Karpas-422 (cell line): ENCODE data around the gene FRMD4B. TPM values are rescaled to one million over a fixed set of nuclear protein-coding genes. Genes with fewer than 3 reads are reported as not detected.
A peak's percentile ranks its signal among the peaks of the same experiment; 100 is the strongest.

Source experiments
- DNase-seq: peaks from one replicate; pipeline ENCODE4 v3.0.0-alpha.2; 2015
- H2AFZ ChIP-seq: fragments of 200-600 bp; sonication (generic); 2 replicates; pipeline ENCODE4 v1.6.1; 2014; ENCODE audit warnings: antibody characterized with exemption, low read length, mixed read lengths
- H3K27ac ChIP-seq: fragments of 200-600 bp; sonication (generic); 2 replicates; pipeline ENCODE4 v1.5.1; 2014; ENCODE audit warnings: mild to moderate bottlenecking, low read length, moderate library complexity
- H3K27me3 ChIP-seq: fragments of 200-600 bp; sonication (generic); 2 replicates; pipeline ENCODE4 v1.6.1; 2014; ENCODE audit warnings: low read length, mixed read lengths
- H3K36me3 ChIP-seq: fragments of 200-600 bp; sonication (generic); 2 replicates; pipeline ENCODE4 v1.6.1; 2014; ENCODE audit warnings: low read length, mixed read lengths; ENCODE audit not compliant: insufficient read depth
- H3K4me1 ChIP-seq: fragments of 200-600 bp; sonication (generic); 2 replicates; pipeline ENCODE4 v1.6.1; 2014; ENCODE audit warnings: mild to moderate bottlenecking, low read length, mixed read lengths
- H3K4me2 ChIP-seq: fragments of 200-600 bp; sonication (generic); 2 replicates; pipeline ENCODE4 v1.6.1; 2014; ENCODE audit warnings: low read length, low read depth, mild to moderate bottlenecking; ENCODE audit not compliant: poor library complexity, severe bottlenecking
- H3K4me3 ChIP-seq: fragments of 200-600 bp; sonication (generic); 2 replicates; pipeline ENCODE4 v1.5.1; 2014; ENCODE audit warnings: mild to moderate bottlenecking, antibody characterized with exemption, low read length, mixed read lengths
- H3K79me2 ChIP-seq: fragments of 200-600 bp; sonication (generic); 2 replicates; pipeline ENCODE4 v1.6.1; 2014; ENCODE audit warnings: mild to moderate bottlenecking, low read length, mixed read lengths
- H3K9ac ChIP-seq: fragments of 200-600 bp; sonication (generic); 2 replicates; pipeline ENCODE4 v1.6.0; 2014; ENCODE audit warnings: low read length
- H3K9me2 ChIP-seq: fragments of 200-600 bp; sonication (generic), shearing (Covaris generic); replicated peaks from 2 replicates; pipeline ENCODE4 v1.6.0; 2014; ENCODE audit warnings: mild to moderate bottlenecking, low read length, moderate library complexity; ENCODE audit not compliant: insufficient read depth
- H3K9me3 ChIP-seq: fragments of 300-700, 200-600 bp; sonication (generic); 2 replicates; pipeline ENCODE4 v1.6.1; 2014; ENCODE audit warnings: low read length, mixed read lengths
- H4K20me1 ChIP-seq: fragments of 200-600 bp; sonication (generic); 2 replicates; pipeline ENCODE4 v1.6.1; 2014; ENCODE audit warnings: mild to moderate bottlenecking, antibody characterized with exemption, low read length, low read depth; ENCODE audit not compliant: insufficient read depth
- total RNA-seq: library from RNA; depleted of rRNA; stranded (reverse); fragments of >200 nt; shearing (Covaris generic); gene quantifications from 2 replicates; pipeline ENCODE4 v1.2.3, GENCODE V29; 2014; ENCODE audit warnings: low replicate concordance

FRMD4B gene
- total RNA-seq, 1 experiment from 2014 or later: not detected

GRCh38 chr3:69321301-69322157, 64.4 kb downstream of the FRMD4B start:
- DNase-seq: no peak
- no peak overlapping the region for H3K27ac ChIP-seq
- H3K79me2 ChIP-seq: no peaks in the 10 kb centered on the region
- no peak overlapping the region for H3K9ac ChIP-seq
- no peak overlapping the region for H2AFZ ChIP-seq
- H3K4me2 ChIP-seq: no peak overlapping the region
- no peaks in the 10 kb centered on the region for H3K36me3 ChIP-seq
- no peak overlapping the region for H3K4me3 ChIP-seq
- H3K27me3 ChIP-seq: no peaks in the 10 kb centered on the region
- no peaks in the 10 kb centered on the region for H3K9me3 ChIP-seq
- H3K4me1 ChIP-seq: no peaks in the 10 kb centered on the region
- H3K9me2 ChIP-seq: no peaks in the 10 kb centered on the region
- no peaks in the 10 kb centered on the region for H4K20me1 ChIP-seq

DNA sequence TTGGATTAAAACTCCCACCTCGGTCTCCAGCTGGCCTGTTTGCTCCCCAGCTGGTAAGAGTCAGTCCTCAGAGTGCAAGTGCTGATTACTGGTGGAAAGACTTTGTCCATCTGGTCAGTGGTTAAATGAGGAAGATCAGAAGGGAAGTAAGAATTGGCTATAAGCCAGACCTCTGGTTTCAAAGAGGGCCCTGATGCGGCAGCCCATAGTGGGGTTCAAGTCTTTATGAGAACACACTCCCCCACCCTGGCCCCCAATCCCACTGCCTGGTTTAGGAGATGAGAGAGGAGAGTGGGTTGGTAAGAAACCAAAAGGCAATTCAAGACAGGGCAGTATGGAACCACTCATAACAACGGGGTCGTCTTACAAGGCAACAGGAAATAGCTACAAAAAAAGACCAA, 65.0 kb downstream of the FRMD4B start:
- no peak overlapping the region for H2AFZ ChIP-seq
- H3K79me2 ChIP-seq: no peaks in the 10 kb centered on the region
- DNase-seq: no peak

GRCh38 chr3:69319652-69320051, 66.2 kb downstream of the FRMD4B start:
- Histone ChIP-seq H3K79me2 (no peaks in the 10 kb centered on the region), H3K27me3 (no peaks in the 10 kb centered on the region), H3K9me2 (no peaks in the 10 kb centered on the region), H3K9me3 (no peaks in the 10 kb centered on the region), H3K27ac (no peak overlapping the region), H3K4me2 (no peak overlapping the region), H3K4me1 (no peaks in the 10 kb centered on the region), H3K9ac (no peak overlapping the region), H2AFZ (no peak overlapping the region), H3K36me3 (no peaks in the 10 kb centered on the region), H3K4me3 (no peak overlapping the region), H4K20me1 (no peaks in the 10 kb centered on the region)
- no peak for DNase-seq

More for the DNA sequence above, 65.0 kb downstream of the FRMD4B start:
- H3K9me3 ChIP-seq: no peaks in the 10 kb centered on the region
- no peaks in the 10 kb centered on the region for H3K4me1 ChIP-seq
- H4K20me1 ChIP-seq: no peaks in the 10 kb centered on the region
- H3K9me2 ChIP-seq: no peaks in the 10 kb centered on the region
- no peak overlapping the region for H3K4me3 ChIP-seq
- H3K27me3 ChIP-seq: no peaks in the 10 kb centered on the region
- H3K9ac ChIP-seq: no peak overlapping the region
- no peak overlapping the region for H3K27ac ChIP-seq
- no peaks in the 10 kb centered on the region for H3K36me3 ChIP-seq
- H3K4me2 ChIP-seq: no peak overlapping the region

DNA sequence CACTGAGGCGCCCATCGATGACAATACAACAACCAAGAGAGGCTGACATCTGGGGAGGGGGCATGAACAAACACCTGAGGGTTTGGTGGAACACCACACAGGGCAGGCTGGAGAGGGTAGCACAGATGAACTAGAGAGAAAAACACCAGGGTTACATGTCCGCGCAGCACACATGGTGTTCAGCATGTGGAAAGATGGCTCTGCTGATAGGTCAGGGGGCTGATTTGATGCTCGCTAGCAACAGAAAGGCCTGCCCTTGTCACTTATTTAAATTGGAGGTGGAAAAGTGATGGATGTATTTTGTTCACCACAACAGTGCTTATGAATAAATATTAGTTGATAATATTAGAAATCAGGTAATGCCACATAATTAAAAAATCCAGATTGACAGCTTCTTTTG, 67.5 kb downstream of the FRMD4B start:
- H3K36me3 ChIP-seq: no peaks in the 10 kb centered on the region
- DNase-seq: no peak
- no peak overlapping the region for H3K9ac ChIP-seq
- H4K20me1 ChIP-seq: no peaks in the 10 kb centered on the region
- no peak overlapping the region for H3K4me3 ChIP-seq
- H3K27ac ChIP-seq: no peak overlapping the region
- H3K79me2 ChIP-seq: no peaks in the 10 kb centered on the region
- H3K4me1 ChIP-seq: no peaks in the 10 kb centered on the region
- no peak overlapping the region for H2AFZ ChIP-seq
- H3K9me3 ChIP-seq: no peaks in the 10 kb centered on the region
- H3K27me3 ChIP-seq: no peaks in the 10 kb centered on the region
- no peak overlapping the region for H3K4me2 ChIP-seq
- H3K9me2 ChIP-seq: no peaks in the 10 kb centered on the region

GRCh38 chr3:69313251-69313650, 72.6 kb downstream of the FRMD4B start:
- Histone ChIP-seq H3K36me3 (no peaks in the 10 kb centered on the region), H3K4me2 (no peak overlapping the region), H4K20me1 (no peaks in the 10 kb centered on the region), H3K9me2 (no peaks in the 10 kb centered on the region), H3K4me3 (no peak overlapping the region), H3K9me3 (no peaks in the 10 kb centered on the region), H3K27me3 (no peaks in the 10 kb centered on the region), H3K4me1 (no peaks in the 10 kb centered on the region), H2AFZ (no peak overlapping the region), H3K27ac (no peak overlapping the region), H3K9ac (no peak overlapping the region), H3K79me2 (no peaks in the 10 kb centered on the region)
- DNase-seq: no peak

- H3K36me3 ChIP-seq: no peaks in the 10 kb centered on the region
- no peak overlapping the region for H2AFZ ChIP-seq
- H3K9me3 ChIP-seq: no peaks in the 10 kb centered on the region
- DNase-seq: no peak
- no peaks in the 10 kb centered on the region for H3K4me1 ChIP-seq
- H3K4me2 ChIP-seq: no peak overlapping the region
- no peaks in the 10 kb centered on the region for H3K9me2 ChIP-seq
- H3K27ac ChIP-seq: no peak overlapping the region
- no peak overlapping the region for H3K9ac ChIP-seq
- H3K79me2 ChIP-seq: no peaks in the 10 kb centered on the region
- no peak overlapping the region for H3K4me3 ChIP-seq
- H3K27me3 ChIP-seq: no peaks in the 10 kb centered on the region
- H4K20me1 ChIP-seq: no peaks in the 10 kb centered on the region
Observed at GRCh38 chr3:69309814-69310213, 76.1 kb downstream of the FRMD4B start.

DNA sequence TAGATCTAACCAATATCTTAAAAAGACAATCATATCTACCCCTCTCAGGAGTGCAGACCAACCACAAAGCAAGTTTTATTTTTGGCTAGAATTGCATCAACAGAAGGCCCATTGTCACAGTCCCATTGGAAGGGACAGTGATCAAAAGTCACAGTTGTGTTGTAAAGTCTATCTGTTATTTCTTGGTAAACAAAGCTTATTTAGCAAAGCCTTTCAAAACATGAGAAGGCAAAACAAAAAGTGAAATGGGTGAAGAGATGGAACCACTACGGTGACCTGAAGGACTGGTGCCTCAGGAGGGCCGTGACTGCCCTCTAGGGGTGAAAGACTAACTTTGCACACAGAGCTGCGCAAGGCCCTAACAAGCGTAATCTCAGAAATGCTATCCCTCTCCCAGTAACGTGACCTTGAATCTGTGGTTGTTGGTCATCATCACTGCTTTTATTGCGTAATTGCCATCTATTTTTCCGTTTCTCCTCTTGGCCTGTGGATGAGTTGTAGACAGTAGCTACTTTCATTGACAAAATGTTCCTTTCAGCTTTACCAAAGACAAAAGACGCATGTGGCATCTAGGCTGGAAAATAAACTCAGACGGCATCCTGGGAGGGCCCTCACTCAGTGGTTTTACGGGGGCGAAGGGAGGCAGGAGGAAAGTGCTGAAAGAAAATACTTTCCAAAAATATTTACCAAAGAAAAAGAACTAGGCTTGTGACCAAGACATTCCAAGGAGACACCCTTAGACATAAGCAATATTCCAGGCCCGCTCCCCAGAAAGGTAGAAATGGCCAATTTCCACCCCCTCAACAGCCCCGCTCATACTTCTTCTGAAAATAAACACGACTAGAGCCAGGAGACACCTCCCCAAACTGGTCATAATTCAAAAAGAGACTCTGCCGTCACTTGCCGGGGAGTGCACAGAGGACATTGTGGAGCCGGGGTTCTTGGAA, 79.4 kb downstream of the FRMD4B start:
- H3K79me2 ChIP-seq: no peaks in the 10 kb centered on the region
- no peaks in the 10 kb centered on the region for H3K4me1 ChIP-seq
- H3K4me2 ChIP-seq: no peak overlapping the region
- H3K27me3 ChIP-seq: no peaks in the 10 kb centered on the region
- H2AFZ ChIP-seq: no peak overlapping the region
- no peak overlapping the region for H3K27ac ChIP-seq
- no peaks in the 10 kb centered on the region for H3K36me3 ChIP-seq
- H3K9me2 ChIP-seq: no peaks in the 10 kb centered on the region
- H3K4me3 ChIP-seq: no peak overlapping the region
- DNase-seq: peak; percentile 79
- no peaks in the 10 kb centered on the region for H3K9me3 ChIP-seq
- H4K20me1 ChIP-seq: no peaks in the 10 kb centered on the region
- no peak overlapping the region for H3K9ac ChIP-seq

DNA sequence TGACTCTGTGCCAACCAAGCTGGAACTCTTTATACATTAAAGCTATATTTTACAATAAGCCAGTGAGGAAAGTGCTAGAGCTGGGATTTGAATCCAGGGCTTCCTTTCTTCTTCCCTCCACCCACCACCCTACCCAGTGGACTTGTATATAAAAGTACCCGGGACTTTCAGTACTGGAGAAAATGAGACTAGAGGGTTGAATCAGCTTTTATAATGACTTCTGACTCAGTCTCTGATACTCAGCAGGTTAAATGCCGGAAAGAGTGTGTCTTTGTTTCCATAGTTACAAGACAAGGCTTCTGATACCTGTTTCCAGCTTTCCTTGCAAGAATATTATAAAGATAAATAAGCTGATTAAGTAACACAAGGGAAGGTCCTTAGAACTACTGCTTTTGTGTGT, 80.9 kb downstream of the FRMD4B start:
- Histone ChIP-seq H3K9ac (no peak overlapping the region), H4K20me1 (no peaks in the 10 kb centered on the region), H3K79me2 (no peaks in the 10 kb centered on the region), H3K9me3 (no peaks in the 10 kb centered on the region), H2AFZ (no peak overlapping the region), H3K27ac (no peak overlapping the region), H3K27me3 (no peaks in the 10 kb centered on the region), H3K4me2 (no peak overlapping the region), H3K9me2 (no peaks in the 10 kb centered on the region), H3K36me3 (no peaks in the 10 kb centered on the region), H3K4me1 (no peaks in the 10 kb centered on the region), H3K4me3 (no peak overlapping the region)
- no peak for DNase-seq
